ENCODE data around the gene RABGAP1L.
"Not testable (repeated sequence)": the region's sequence is repeated elsewhere in the genome, so short reads cannot be mapped to it uniquely, and the experiment has no call there.

Gene RABGAP1L

GRCh38 chr1:174623324-174624035 lies 464.2 kb downstream of the RABGAP1L start:
- DNase-seq, result no peak

- peak; percentile 13 for DNase-seq
These were observed 467.0 kb downstream of the RABGAP1L start for GRCh38 chr1:174626031-174627025.

GRCh38 chr1:174637487-174637886 lies 478.2 kb downstream of the RABGAP1L start:
- DNase-seq, result no peak

- DNase-seq, result no peak
These were observed 480.1 kb downstream of the RABGAP1L start for GRCh38 chr1:174639461-174639860.

- DNase-seq, result no peak
These were observed 481.5 kb downstream of the RABGAP1L start for GRCh38 chr1:174640783-174641182.

GRCh38 chr1:174642393-174642792 lies 483.1 kb downstream of the RABGAP1L start:
- no peak for DNase-seq

- no peak for DNase-seq
These were observed 483.9 kb downstream of the RABGAP1L start for GRCh38 chr1:174643206-174643605.

GRCh38 chr1:174649572-174649971 lies 490.3 kb downstream of the RABGAP1L start:
- not testable (repeated sequence) for DNase-seq

- no peak for DNase-seq
These were observed 493.4 kb downstream of the RABGAP1L start for GRCh38 chr1:174652569-174653280.

- DNase-seq, result no peak
These were observed 495.2 kb downstream of the RABGAP1L start for GRCh38 chr1:174654560-174654959.

- DNase-seq, result no peak
These were observed 497.2 kb downstream of the RABGAP1L start for GRCh38 chr1:174656409-174657059.

- no peak for DNase-seq
These were observed 498.1 kb downstream of the RABGAP1L start for GRCh38 chr1:174657411-174657810.

- no peak for DNase-seq
These were observed 498.6 kb downstream of the RABGAP1L start for GRCh38 chr1:174657893-174658292.

- no peak for DNase-seq
These were observed 500.5 kb downstream of the RABGAP1L start for GRCh38 chr1:174659823-174660222.

GRCh38 chr1:174660476-174660875 lies 501.2 kb downstream of the RABGAP1L start:
- DNase-seq, result no peak

GRCh38 chr1:174663358-174663757 lies 504.0 kb downstream of the RABGAP1L start:
- no peak for DNase-seq

GRCh38 chr1:174666248-174666647 lies 506.9 kb downstream of the RABGAP1L start:
- DNase-seq, result no peak

- no peak for DNase-seq
These were observed 512.5 kb downstream of the RABGAP1L start for GRCh38 chr1:174671826-174672225.

- DNase-seq, result no peak
These were observed 517.5 kb downstream of the RABGAP1L start for GRCh38 chr1:174676856-174677255.

GRCh38 chr1:174678657-174679056 lies 519.3 kb downstream of the RABGAP1L start:
- no peak for DNase-seq

GRCh38 chr1:174680101-174680500 lies 520.8 kb downstream of the RABGAP1L start:
- no peak for DNase-seq

GRCh38 chr1:174682419-174683008 lies 523.2 kb downstream of the RABGAP1L start:
- DNase-seq, result no peak
